Caco-2 (cell line): ENCODE results near the gene FNTB. TPM values are rescaled to one million over a fixed set of nuclear protein-coding genes. Genes with fewer than 3 reads are reported as not detected.

Experiments
- BruUV-seq: library from RNA; stranded (reverse); fragments of 400-500 nt; replicated peaks from 2 replicates; lab custom pipeline; 2021; lab: Mats Ljungman, UMichigan
- CTCF ChIA-PET: fragments of 300-600 bp; sonication (Branson Sonifier 250); formaldehyde crosslinking; loops from one replicate; lab custom pipeline; 2022; ENCODE audit warnings: antibody characterized with exemption; lab: Charles Lee
- POLR2A ChIA-PET: fragments of 300-600 bp; sonication (Branson Sonifier 250); formaldehyde crosslinking; loops from one replicate; lab custom pipeline; 2022; ENCODE audit warnings: antibody characterized with exemption; lab: Charles Lee
- DNase-seq, 2 experiments: peaks; one replicate each; pipeline versions ENCODE4 v3.0.0 to v3.0.0-alpha.2; 2020 to 2022
- H3K27me3 ChIP-seq: replicated peaks from 2 replicates; pipeline ENCODE4 v1.6.0; 2011; ENCODE audit warnings: low read length; ENCODE audit not compliant: control insufficient read depth, insufficient read depth
- H3K36me3 ChIP-seq: 2 replicates; pipeline ENCODE4 v1.5.1; 2011; ENCODE audit warnings: low read length; ENCODE audit not compliant: control insufficient read depth, insufficient read depth
- H3K4me1 ChIP-seq: fragments of 250-450 bp; sonication (Bioruptor Pico); 2 replicates; pipeline ENCODE4 v1.5.1; 2020; ENCODE audit warnings: mild to moderate bottlenecking
- H3K4me3 ChIP-seq: 2 replicates; pipeline ENCODE4 v1.5.1; 2011; ENCODE audit warnings: low read depth, mild to moderate bottlenecking, control low read depth, low read length
- H3K9me3 ChIP-seq: fragments of 250-450 bp; sonication (Bioruptor Pico); 2 replicates; pipeline ENCODE4 v1.5.1; 2020; ENCODE audit warnings: mild to moderate bottlenecking, moderate library complexity
- H3K27ac Mint-ChIP-seq: one replicate; pipeline ENCODE4 v1.8.0; 2022; ENCODE audit warnings: mixed read lengths; ENCODE audit not compliant: unreplicated experiment
- H3K27me3 Mint-ChIP-seq: one replicate; pipeline ENCODE4 v1.8.0; 2022; ENCODE audit warnings: mixed read lengths; ENCODE audit not compliant: insufficient read depth, unreplicated experiment
- H3K36me3 Mint-ChIP-seq: one replicate; pipeline ENCODE4 v1.8.0; 2022; ENCODE audit warnings: mild to moderate bottlenecking, mixed read lengths; ENCODE audit not compliant: insufficient read depth, unreplicated experiment
- H3K4me1 Mint-ChIP-seq: one replicate; pipeline ENCODE4 v1.8.0; 2022; ENCODE audit warnings: low read depth, mixed read lengths; ENCODE audit not compliant: unreplicated experiment
- H3K4me3 Mint-ChIP-seq: one replicate; pipeline ENCODE4 v1.8.0; 2022; ENCODE audit warnings: mild to moderate bottlenecking, moderate library complexity, mixed read lengths; ENCODE audit not compliant: unreplicated experiment
- H3K9me3 Mint-ChIP-seq: one replicate; pipeline ENCODE4 v1.8.0; 2022; ENCODE audit warnings: mixed read lengths; ENCODE audit not compliant: unreplicated experiment
- CTCF ChIP-seq, 2 experiments: fragments of 200-600 bp in 1 of 2; IDR thresholded peaks; 1 replicate in 1 of 2; 2 replicates in 1 of 2; pipeline versions ENCODE4 v1.5.1 to v1.8.0; 2011 to 2022; ENCODE audit warnings: antibody characterized with exemption in 1 of 2, control low read depth in 1 of 2, inconsistent platforms in 1 of 2, low read depth in 1 of 2, low read length in 1 of 2, mild to moderate bottlenecking in 1 of 2, moderate library complexity in 1 of 2; ENCODE audit not compliant: insufficient read depth in 1 of 2, severe bottlenecking in 1 of 2, unreplicated experiment in 1 of 2
- intact Hi-C: fragments of 100-400 bp; cut with micrococcal nuclease; formaldehyde crosslinking; loops from one replicate; pipeline ENCODE4 v1.10.0; 2022; ENCODE audit not compliant: unreplicated experiment
- total RNA-seq: library from RNA; stranded (reverse); gene quantifications from 2 replicates; pipeline ENCODE4 v1.2.3, GENCODE V29; 2022

The FNTB gene
- total RNA-seq, 1 experiment from 2014 or later = 21.2 TPM

GRCh38 chr14:65106316-65106715, 119.6 kb downstream of the FNTB start:
- peaks cover 6% of the 10 kb centered on the region for H3K36me3 Mint-ChIP-seq
- no peaks in the 10 kb centered on the region for H3K9me3 Mint-ChIP-seq
- no peaks in the 10 kb centered on the region for H3K27me3 ChIP-seq
- no peaks in the 10 kb centered on the region for H3K4me1 ChIP-seq
- no peaks in the 10 kb centered on the region for H3K9me3 ChIP-seq
- DNase-seq = no peak
- no peaks in the 10 kb centered on the region for H3K27me3 Mint-ChIP-seq
- CTCF ChIA-PET = interaction anchor here (0.7 kb wide), 1 partner anchor 136 kb away, joined by 3 read pairs; no protein-coding TSS in a partner anchor
- H3K36me3 ChIP-seq = no peaks in the 10 kb centered on the region
- POLR2A ChIA-PET = interaction anchor here (0.6 kb wide), 1 partner anchor 131 kb away, joined by 4 read pairs; no protein-coding TSS in a partner anchor
- H3K4me3 ChIP-seq = no peak overlapping the region
- H3K4me1 Mint-ChIP-seq = peaks cover under 1% of the 10 kb centered on the region
- BruUV-seq = no TSS peak
- TF ChIP-seq CTCF (IDR thresholded peaks at IDR 0.05; ENCODE audit: insufficient read depth in 1 of 2, low read depth in 1 of 2, low read length in 1 of 2, severe bottlenecking in 1 of 2, unreplicated experiment in 1 of 2) = no peak
- no peak overlapping the region for H3K27ac Mint-ChIP-seq
- intact Hi-C loops = no loop called here
- H3K4me3 Mint-ChIP-seq = no peak overlapping the region

- no peaks in the 10 kb centered on the region for H3K36me3 ChIP-seq
- H3K4me1 Mint-ChIP-seq = no peaks in the 10 kb centered on the region
- no peaks in the 10 kb centered on the region for H3K9me3 Mint-ChIP-seq
- H3K27me3 Mint-ChIP-seq = no peaks in the 10 kb centered on the region
- H3K9me3 ChIP-seq = no peaks in the 10 kb centered on the region
- no peak overlapping the region for H3K4me3 Mint-ChIP-seq
- H3K4me3 ChIP-seq = no peak overlapping the region
- intact Hi-C loops = no loop called here
- ChIA-PET CTCF (no interaction called here), POLR2A (no interaction called here)
- no peak overlapping the region for H3K27ac Mint-ChIP-seq
- no peak for DNase-seq
- H3K36me3 Mint-ChIP-seq = peaks cover 6% of the 10 kb centered on the region
- H3K27me3 ChIP-seq = no peaks in the 10 kb centered on the region
- TF ChIP-seq CTCF (IDR thresholded peaks at IDR 0.05; ENCODE audit: insufficient read depth in 1 of 2, low read depth in 1 of 2, low read length in 1 of 2, severe bottlenecking in 1 of 2, unreplicated experiment in 1 of 2) = no peak
- H3K4me1 ChIP-seq = no peaks in the 10 kb centered on the region
- no TSS peak for BruUV-seq
Observed at GRCh38 chr14:65106736-65107135, 120.0 kb downstream of the FNTB start.

GRCh38 chr14:65107200-65107599, 120.5 kb downstream of the FNTB start:
- Histone ChIP-seq H3K4me1 (no peaks in the 10 kb centered on the region), H3K27me3 (no peaks in the 10 kb centered on the region), H3K9me3 (no peaks in the 10 kb centered on the region), H3K4me3 (no peak overlapping the region), H3K36me3 (no peaks in the 10 kb centered on the region)
- Mint-ChIP-seq H3K4me3 (no peak overlapping the region), H3K27ac (no peak overlapping the region), H3K9me3 (no peaks in the 10 kb centered on the region), H3K27me3 (no peaks in the 10 kb centered on the region), H3K4me1 (no peaks in the 10 kb centered on the region), H3K36me3 (peaks cover 4% of the 10 kb centered on the region)
- POLR2A ChIA-PET = no interaction called here
- DNase-seq = no peak
- BruUV-seq = no TSS peak
- TF ChIP-seq CTCF (IDR thresholded peaks at IDR 0.05; ENCODE audit: insufficient read depth in 1 of 2, low read depth in 1 of 2, low read length in 1 of 2, severe bottlenecking in 1 of 2, unreplicated experiment in 1 of 2) = no peak
- CTCF ChIA-PET = no interaction called here
- intact Hi-C loops = no loop called here
